Measurements from ENCODE around the gene BIRC3. TPM values are rescaled to one million over a fixed set of nuclear protein-coding genes. Genes with fewer than 3 reads are reported as not detected.

Gene BIRC3
- total RNA-seq, 4 donors from 2014 or later, result 5.2 to 8.1 (median 7.7) TPM

- TF ChIP-seq, protein P1, sequence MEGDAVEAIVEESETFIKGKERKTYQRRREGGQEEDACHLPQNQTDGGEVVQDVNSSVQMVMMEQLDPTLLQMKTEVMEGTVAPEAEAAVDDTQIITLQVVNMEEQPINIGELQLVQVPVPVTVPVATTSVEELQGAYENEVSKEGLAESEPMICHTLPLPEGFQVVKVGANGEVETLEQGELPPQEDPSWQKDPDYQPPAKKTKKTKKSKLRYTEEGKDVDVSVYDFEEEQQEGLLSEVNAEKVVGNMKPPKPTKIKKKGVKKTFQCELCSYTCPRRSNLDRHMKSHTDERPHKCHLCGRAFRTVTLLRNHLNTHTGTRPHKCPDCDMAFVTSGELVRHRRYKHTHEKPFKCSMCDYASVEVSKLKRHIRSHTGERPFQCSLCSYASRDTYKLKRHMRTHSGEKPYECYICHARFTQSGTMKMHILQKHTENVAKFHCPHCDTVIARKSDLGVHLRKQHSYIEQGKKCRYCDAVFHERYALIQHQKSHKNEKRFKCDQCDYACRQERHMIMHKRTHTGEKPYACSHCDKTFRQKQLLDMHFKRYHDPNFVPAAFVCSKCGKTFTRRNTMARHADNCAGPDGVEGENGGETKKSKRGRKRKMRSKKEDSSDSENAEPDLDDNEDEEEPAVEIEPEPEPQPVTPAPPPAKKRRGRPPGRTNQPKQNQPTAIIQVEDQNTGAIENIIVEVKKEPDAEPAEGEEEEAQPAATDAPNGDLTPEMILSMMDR (IDR thresholded peaks at IDR 0.05; ENCODE audit: low read depth), result no peak
These were observed 12.9 kb downstream of the BIRC3 start for GRCh38 chr11:102330231-102330630.

DNA sequence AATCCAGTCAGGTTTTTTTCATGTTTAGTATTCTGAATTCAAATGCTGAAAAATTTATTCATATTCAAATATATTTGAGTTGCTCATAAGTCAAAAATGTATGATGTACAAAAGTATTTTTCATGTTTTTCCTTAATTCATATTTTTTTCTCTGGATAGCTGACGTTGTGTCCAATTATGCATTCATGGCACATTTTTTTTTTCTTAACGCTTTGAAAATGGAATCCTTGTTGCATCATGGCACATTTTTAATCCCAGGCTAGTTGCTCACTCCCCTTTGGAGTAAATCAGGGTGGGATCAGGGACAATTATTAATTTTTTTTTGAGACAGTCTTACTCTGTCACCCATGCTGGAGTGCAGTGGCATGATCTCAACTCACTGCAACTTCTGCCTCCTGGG lies 14.1 kb downstream of the BIRC3 start:
- TF ChIP-seq, protein P1 (IDR thresholded peaks at IDR 0.05; ENCODE audit: low read depth), result no peak

DNA sequence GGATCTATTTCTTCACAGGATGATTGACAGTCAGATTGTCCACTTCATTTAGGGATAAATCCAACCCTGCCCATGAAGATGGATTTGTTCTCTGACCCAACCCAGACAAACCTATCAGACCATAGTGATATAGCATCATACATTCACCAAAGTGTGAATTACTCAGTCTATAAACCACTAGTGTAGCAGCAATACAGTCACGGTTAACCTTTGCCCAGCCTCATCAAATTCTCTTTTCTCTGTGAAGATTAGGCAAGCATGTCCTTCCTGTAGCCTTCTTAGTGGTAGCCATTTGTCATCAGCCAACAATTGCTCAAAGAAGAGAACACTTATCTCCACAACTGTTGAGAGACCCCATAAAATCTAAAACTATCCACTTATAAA lies 15.3 kb downstream of the BIRC3 start:
- TF ChIP-seq, protein P1 (IDR thresholded peaks at IDR 0.05; ENCODE audit: low read depth), result no peak

DNA sequence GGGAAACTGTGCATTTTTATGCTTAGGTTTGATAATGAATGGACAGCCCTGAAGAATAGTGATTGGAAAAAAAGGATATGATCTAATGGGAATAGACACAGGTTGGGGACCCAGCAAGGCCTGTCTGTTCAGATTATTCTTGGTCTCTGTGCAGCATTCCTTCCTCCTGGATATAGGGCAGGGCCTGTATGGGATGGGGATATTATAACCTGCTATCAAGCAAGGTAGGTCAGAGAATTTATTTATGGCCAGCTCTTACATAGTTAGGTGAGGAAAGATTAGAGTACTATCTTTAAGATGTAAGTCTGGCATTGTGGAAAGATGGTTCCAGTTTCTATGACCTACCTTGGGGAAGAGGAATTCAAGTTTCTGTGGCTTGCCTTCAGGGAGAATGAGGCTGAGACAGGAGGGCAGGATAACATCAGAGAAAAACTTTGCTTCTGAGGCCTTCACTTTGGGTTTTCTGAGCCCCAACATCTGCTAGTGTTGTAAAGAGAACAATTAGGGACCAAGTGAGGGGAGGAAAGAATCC lies 21.3 kb downstream of the BIRC3 start:
- TF ChIP-seq, protein P1 (IDR thresholded peaks at IDR 0.05; ENCODE audit: low read depth), result no peak

DNA sequence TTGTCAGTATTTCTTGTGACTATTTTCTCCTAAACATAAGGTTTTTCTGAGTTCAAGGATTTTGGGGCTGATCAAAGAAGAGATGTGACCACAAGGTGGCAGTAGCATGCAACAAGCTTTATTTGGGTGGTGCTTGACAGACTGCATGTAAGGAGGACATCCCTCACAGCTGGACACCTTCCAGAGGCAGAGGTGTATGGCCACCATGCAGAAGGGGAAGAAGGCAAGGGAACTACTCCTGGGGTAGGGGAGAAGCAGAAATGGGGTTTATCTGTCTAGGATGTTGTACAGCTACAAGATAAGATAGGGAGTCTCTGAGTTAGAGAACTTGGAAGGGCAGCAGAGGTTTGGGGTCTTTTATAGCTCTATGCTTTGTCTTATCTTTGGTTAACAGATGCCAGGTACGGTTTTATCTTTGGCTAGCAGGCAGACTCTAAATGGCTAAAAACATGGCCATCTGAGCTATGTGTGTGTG lies 24.6 kb downstream of the BIRC3 start:
- TF ChIP-seq, protein P1 (IDR thresholded peaks at IDR 0.05; ENCODE audit: low read depth), result no peak

DNA sequence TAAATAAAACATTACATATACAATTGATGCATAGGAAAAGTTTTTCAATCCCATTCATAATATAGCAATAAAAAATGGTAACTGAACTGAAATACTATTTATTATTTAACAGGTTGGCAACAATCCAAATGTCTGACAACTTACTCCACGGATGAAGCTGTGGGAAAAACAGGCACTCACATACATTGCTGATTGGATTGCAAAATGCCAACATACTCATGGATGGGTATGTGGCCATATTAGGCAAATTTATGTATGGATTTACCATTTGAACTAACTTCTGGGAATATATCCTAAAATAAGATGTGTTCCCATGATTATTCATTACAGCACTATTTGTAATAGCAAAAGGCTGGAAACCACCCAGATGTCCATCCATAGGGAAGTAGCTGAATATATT lies 26.5 kb downstream of the BIRC3 start:
- TF ChIP-seq, protein P1 (IDR thresholded peaks at IDR 0.05; ENCODE audit: low read depth), result no peak

DNA sequence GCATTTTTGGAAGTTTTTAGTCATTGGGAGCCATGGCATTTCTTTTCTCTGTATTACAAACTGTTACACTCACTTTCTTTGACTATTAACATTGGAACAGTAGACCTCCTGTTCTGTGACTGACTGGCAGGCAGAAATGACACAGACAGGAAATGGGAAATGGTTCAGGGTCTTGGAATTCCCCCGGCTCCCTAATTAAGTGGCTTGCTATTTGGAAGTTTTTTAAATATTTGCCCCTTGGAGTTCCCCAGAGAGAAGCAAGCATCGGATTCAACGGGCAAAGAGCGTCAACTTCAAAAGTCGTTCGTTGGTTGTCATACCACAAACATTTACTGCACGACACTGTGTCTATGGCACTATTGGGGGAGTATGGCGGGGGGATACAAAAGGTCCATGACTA lies 28.6 kb downstream of the BIRC3 start:
- TF ChIP-seq, protein P1 (IDR thresholded peaks at IDR 0.05; ENCODE audit: low read depth), result no peak
